Measurements from ENCODE around the gene USP6.

- TF ChIP-seq GATA3 (IDR thresholded peaks at IDR 0.05; ENCODE audit: low read depth, low read length) (no peak), GATA2 (IDR thresholded peaks at IDR 0.05; ENCODE audit: low read depth, low read length) (no peak)
Measured at GRCh38 chr17:5203908-5204294, 88.1 kb downstream of the USP6 start.
